Testis (tissue), 3 donors: ENCODE results near the gene GRIK2. TPM values are rescaled to one million over a fixed set of nuclear protein-coding genes. Genes with fewer than 3 reads are reported as not detected.

Experiments
- DNase-seq: peaks from one replicate; pipeline ENCODE4 v3.0.0-alpha.2; 2019
- H3K27ac ChIP-seq, 2 donors: fragments of 200-600 bp; sonication (generic); one replicate each; pipeline ENCODE4 v1.5.1; 2019
- H3K27me3 ChIP-seq: fragments of 200-600 bp; sonication (generic); one replicate; pipeline ENCODE4 v1.5.1; 2019
- H3K36me3 ChIP-seq: fragments of 200-600 bp; sonication (generic); one replicate; pipeline ENCODE4 v1.5.1; 2017; ENCODE audit warnings: low read depth; ENCODE audit errors: missing control alignments
- H3K4me1 ChIP-seq: fragments of 200-600 bp; sonication (generic); one replicate; pipeline ENCODE4 v1.5.1; 2019
- H3K4me3 ChIP-seq, 2 donors: fragments of 200-600 bp; sonication (generic); one replicate each; pipeline ENCODE4 v1.5.1; 2017 to 2019
- H3K9me3 ChIP-seq: fragments of 200-600 bp; sonication (generic); one replicate; pipeline ENCODE4 v1.5.1; 2017
- POLR2A ChIP-seq: fragments of 450-650 bp; IDR thresholded peaks from one replicate; pipeline ENCODE4 v1.6.1; 2017; ENCODE audit warnings: antibody characterized with exemption, mild to moderate bottlenecking, moderate library complexity
- WGBS, 2 donors: methylation state at CpG; one replicate each; pipeline ENCODE4 v1.1.5; 2018; 5-methylcytosine and 5-hydroxymethylcytosine counted together
- intact Hi-C: fragments of 100-400 bp; cut with DNase I; formaldehyde crosslinking; loops from one replicate; pipeline ENCODE4 v1.15.1; 2023; ENCODE audit warnings: low total_unique reads
- polyA plus RNA-seq: library from polyadenylated mRNA; stranded (reverse); fragments of 350-450 nt; fragmentation: Illumina TruSeq; extraction: RNeasy Lipid Tissue Mini Kit (QIAGEN cat#74804); gene quantifications from one replicate; pipeline ENCODE4 v1.2.3, GENCODE V29; 2014; ENCODE audit warnings: low read depth, low replicate concordance; ENCODE audit not compliant: insufficient read depth
- total RNA-seq, 2 donors: library from RNA; depleted of rRNA; stranded (reverse); fragments of >200 nt; gene quantifications; one replicate each; pipeline ENCODE4 v1.2.3, GENCODE V29; 2016
- TF ChIP-seq, protein P1 (sequence below), 3 experiments: fragments of 450-650 bp in 2 of 3; fragments of 200-600 bp in 1 of 3; sonication (generic) in 1 of 3; IDR thresholded peaks; one replicate each; pipeline ENCODE4 v1.5.1; 2016 to 2019; ENCODE audit warnings: antibody characterized with exemption in 3 of 3, mild to moderate bottlenecking in 2 of 3, moderate library complexity in 1 of 3

GRIK2 gene
- total and polyA plus RNA-seq, 3 donors from 2014 or later, result 1.1 to 23.5 (median 12.4) TPM

DNA sequence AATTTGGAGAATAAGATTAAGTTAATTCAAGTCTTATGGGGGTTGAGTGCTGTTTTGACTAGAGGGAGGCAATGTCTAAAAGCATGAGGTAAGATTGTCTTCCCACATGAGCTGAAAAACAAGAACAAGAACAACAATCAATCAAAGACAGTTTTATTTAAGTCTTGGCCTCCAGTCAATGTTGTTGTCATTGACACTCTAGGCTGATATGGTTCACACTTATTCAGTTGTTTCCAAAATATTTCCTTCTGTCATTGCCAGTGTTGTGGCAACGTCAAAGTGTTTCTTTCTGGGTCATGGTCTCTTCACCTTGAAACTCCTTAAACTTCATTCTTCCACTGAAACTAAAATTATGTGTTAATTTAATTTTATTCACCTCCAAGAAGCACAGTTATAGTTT lies 72.4 kb downstream of the GRIK2 start:
- no peak for DNase-seq
- Histone ChIP-seq H3K4me3 (no peak overlapping the region), H3K27me3 (no peaks in the 10 kb centered on the region), H3K4me1 (peaks cover 4% of the 10 kb centered on the region), H3K9me3 (no peaks in the 10 kb centered on the region), H3K27ac (no peak overlapping the region), H3K36me3 (no peaks in the 10 kb centered on the region)
- intact Hi-C loops, result no loop called here
- 57 to 69% methylated on average over 1 of the region's 1 CpG for WGBS, 2 donors
- TF ChIP-seq, protein P1, sequence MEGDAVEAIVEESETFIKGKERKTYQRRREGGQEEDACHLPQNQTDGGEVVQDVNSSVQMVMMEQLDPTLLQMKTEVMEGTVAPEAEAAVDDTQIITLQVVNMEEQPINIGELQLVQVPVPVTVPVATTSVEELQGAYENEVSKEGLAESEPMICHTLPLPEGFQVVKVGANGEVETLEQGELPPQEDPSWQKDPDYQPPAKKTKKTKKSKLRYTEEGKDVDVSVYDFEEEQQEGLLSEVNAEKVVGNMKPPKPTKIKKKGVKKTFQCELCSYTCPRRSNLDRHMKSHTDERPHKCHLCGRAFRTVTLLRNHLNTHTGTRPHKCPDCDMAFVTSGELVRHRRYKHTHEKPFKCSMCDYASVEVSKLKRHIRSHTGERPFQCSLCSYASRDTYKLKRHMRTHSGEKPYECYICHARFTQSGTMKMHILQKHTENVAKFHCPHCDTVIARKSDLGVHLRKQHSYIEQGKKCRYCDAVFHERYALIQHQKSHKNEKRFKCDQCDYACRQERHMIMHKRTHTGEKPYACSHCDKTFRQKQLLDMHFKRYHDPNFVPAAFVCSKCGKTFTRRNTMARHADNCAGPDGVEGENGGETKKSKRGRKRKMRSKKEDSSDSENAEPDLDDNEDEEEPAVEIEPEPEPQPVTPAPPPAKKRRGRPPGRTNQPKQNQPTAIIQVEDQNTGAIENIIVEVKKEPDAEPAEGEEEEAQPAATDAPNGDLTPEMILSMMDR (IDR thresholded peaks at IDR 0.05), result no peak
- TF ChIP-seq POLR2A, result no peak

GRCh38 chr6:101477436-101477835 lies 83.9 kb downstream of the GRIK2 start:
- TF ChIP-seq, protein P1 (IDR thresholded peaks at IDR 0.05), result no peak
- no peak for TF ChIP-seq POLR2A
- WGBS, 2 donors, result 75 to 79% methylated on average over 2 of the region's 2 CpGs
- no peak for DNase-seq
- no peaks in the 10 kb centered on the region for H3K4me1 ChIP-seq
- no peak overlapping the region for H3K4me3 ChIP-seq
- H3K27ac ChIP-seq, result no peak overlapping the region
- H3K36me3 ChIP-seq, result no peaks in the 10 kb centered on the region
- no peaks in the 10 kb centered on the region for H3K27me3 ChIP-seq
- intact Hi-C loops, result no loop called here
- H3K9me3 ChIP-seq, result no peaks in the 10 kb centered on the region

GRCh38 chr6:101478891-101479290 lies 85.4 kb downstream of the GRIK2 start:
- intact Hi-C loops, result no loop called here
- no peaks in the 10 kb centered on the region for H3K27me3 ChIP-seq
- WGBS, 2 donors, result 84 to 98% methylated on average over 1 of the region's 1 CpG
- H3K4me1 ChIP-seq, result no peaks in the 10 kb centered on the region
- TF ChIP-seq POLR2A, result no peak
- TF ChIP-seq, protein P1 (IDR thresholded peaks at IDR 0.05), result no peak
- no peaks in the 10 kb centered on the region for H3K36me3 ChIP-seq
- H3K27ac ChIP-seq, result no peak overlapping the region
- no peak overlapping the region for H3K4me3 ChIP-seq
- no peak for DNase-seq
- H3K9me3 ChIP-seq, result no peaks in the 10 kb centered on the region

GRCh38 chr6:101482606-101483005 lies 89.1 kb downstream of the GRIK2 start:
- no peaks in the 10 kb centered on the region for H3K9me3 ChIP-seq
- H3K27ac ChIP-seq, result no peak overlapping the region
- intact Hi-C loops, result no loop called here
- no peaks in the 10 kb centered on the region for H3K36me3 ChIP-seq
- TF ChIP-seq POLR2A, result no peak
- TF ChIP-seq, protein P1 (IDR thresholded peaks at IDR 0.05), result no peak
- no peaks in the 10 kb centered on the region for H3K4me1 ChIP-seq
- H3K27me3 ChIP-seq, result no peaks in the 10 kb centered on the region
- 74 to 82% methylated on average over 3 of the region's 3 CpGs for WGBS, 2 donors
- DNase-seq, result no peak
- no peak overlapping the region for H3K4me3 ChIP-seq

DNA sequence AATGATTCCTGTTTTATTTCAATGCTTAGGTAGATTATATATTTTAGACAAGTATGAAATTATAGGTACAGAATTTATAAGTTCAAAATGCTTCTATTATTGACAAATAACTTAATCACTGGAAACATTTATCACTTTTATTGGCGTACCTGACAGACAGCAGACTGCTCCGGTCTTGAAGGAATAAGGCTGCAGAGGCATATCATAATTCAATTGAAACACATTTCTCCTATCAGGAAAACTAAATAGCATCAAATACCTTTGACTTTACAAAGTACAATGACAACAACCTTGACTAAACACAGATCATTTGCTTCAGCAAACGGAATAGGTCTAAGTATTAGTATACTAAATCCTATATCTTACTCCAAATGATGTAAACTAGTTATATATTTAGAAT lies 91.3 kb downstream of the GRIK2 start:
- intact Hi-C loops, result no loop called here
- no peaks in the 10 kb centered on the region for H3K4me1 ChIP-seq
- no peaks in the 10 kb centered on the region for H3K36me3 ChIP-seq
- 78 to 83% methylated on average over 3 of the region's 3 CpGs for WGBS, 2 donors
- no peak overlapping the region for H3K27ac ChIP-seq
- TF ChIP-seq POLR2A, result no peak
- TF ChIP-seq, protein P1 (IDR thresholded peaks at IDR 0.05), result no peak
- no peak for DNase-seq
- no peak overlapping the region for H3K4me3 ChIP-seq
- no peaks in the 10 kb centered on the region for H3K9me3 ChIP-seq
- H3K27me3 ChIP-seq, result no peaks in the 10 kb centered on the region
